ENCODE results near the gene TNFAIP1. TPM values are rescaled to one million over a fixed set of nuclear protein-coding genes. Genes with fewer than 3 reads are reported as not detected.

The TNFAIP1 gene
- total RNA-seq, 1 donor from 2014 or later: 85.9 TPM

DNA sequence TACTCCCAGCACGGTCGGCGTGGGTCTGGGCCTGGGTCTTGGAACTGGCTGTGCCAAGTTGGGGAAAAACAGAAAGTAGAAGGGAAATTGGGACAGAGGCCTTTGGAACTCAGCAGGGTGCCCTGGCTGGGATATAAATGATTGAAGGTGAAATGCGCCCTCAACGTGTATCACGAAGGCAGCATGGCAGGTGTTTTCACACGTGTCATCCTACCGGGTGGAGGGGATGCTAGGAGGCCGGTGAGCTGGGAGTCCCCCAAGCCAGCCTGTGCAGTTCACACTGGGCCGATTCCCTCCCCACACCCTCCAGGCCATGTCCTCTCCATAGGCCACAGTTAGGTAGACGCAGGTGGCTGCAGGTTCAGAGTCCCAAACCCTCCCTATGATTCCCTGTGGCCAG, 6.0 kb downstream of the TNFAIP1 start:
- TF ChIP-seq, protein P1, sequence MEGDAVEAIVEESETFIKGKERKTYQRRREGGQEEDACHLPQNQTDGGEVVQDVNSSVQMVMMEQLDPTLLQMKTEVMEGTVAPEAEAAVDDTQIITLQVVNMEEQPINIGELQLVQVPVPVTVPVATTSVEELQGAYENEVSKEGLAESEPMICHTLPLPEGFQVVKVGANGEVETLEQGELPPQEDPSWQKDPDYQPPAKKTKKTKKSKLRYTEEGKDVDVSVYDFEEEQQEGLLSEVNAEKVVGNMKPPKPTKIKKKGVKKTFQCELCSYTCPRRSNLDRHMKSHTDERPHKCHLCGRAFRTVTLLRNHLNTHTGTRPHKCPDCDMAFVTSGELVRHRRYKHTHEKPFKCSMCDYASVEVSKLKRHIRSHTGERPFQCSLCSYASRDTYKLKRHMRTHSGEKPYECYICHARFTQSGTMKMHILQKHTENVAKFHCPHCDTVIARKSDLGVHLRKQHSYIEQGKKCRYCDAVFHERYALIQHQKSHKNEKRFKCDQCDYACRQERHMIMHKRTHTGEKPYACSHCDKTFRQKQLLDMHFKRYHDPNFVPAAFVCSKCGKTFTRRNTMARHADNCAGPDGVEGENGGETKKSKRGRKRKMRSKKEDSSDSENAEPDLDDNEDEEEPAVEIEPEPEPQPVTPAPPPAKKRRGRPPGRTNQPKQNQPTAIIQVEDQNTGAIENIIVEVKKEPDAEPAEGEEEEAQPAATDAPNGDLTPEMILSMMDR (IDR thresholded peaks at IDR 0.05; ENCODE audit: insufficient read depth, low read length, poor library complexity, severe bottlenecking): no peak
- Histone ChIP-seq H3K27me3 (ENCODE audit: control insufficient read depth, insufficient read depth, low read length) (no peaks in the 10 kb centered on the region), H3K36me3 (ENCODE audit: control insufficient read depth, insufficient read depth, low read length) (peaks cover 4% of the 10 kb centered on the region), H3K4me3 (ENCODE audit: low read depth, low read length) (no peak overlapping the region)
- DNase-seq (ENCODE audit: low read depth): no peak

DNA sequence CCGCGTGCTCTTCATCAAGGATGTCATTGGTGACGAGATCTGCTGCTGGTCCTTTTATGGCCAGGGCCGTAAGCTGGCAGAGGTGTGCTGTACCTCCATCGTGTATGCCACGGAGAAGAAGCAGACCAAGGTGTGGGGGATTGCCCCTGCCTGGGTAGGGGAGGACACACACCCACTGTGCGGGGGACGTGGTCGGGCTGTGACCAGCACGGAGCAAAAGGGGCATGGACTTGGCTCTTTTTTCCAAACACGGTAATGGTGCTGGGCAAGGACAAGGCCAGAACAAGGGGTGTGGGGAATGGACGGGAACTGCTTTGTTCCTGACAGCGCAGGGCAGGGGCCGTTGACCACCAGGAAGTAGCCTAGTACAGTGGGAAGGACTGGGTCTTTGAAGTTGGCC, 6.8 kb downstream of the TNFAIP1 start:
- H3K36me3 ChIP-seq (ENCODE audit: control insufficient read depth, insufficient read depth, low read length): peaks cover 4% of the 10 kb centered on the region
- no peak for DNase-seq (ENCODE audit: low read depth)

DNA sequence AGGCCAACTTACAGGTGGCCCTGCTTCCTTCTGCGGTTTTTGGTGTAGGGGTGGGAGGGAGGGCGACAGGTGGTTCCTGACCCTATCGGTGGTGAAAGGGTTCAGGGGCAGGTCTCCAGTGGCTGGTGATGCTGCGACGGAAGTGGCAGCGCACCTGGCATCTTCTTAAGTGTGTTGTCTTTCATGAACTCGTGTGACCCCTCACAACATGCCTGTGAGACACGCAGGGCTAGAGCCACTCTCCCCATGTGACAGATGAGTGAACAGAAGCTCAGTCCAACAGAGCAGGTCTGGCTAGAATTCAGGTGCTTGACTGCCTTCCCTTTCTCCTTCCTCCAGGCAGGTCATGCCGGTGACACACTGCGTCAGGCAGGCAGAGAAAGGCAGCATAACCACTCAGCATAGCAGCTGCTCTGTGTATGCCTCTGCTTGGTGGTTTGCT, 8.0 kb downstream of the TNFAIP1 start:
- TF ChIP-seq, protein P1 (IDR thresholded peaks at IDR 0.05; ENCODE audit: insufficient read depth, low read length, poor library complexity, severe bottlenecking): no peak
- DNase-seq (ENCODE audit: low read depth): no peak
- no peaks in the 10 kb centered on the region for H3K27me3 ChIP-seq (ENCODE audit: control insufficient read depth, insufficient read depth, low read length)
- no peak overlapping the region for H3K4me3 ChIP-seq (ENCODE audit: low read depth, low read length)
- H3K36me3 ChIP-seq (ENCODE audit: control insufficient read depth, insufficient read depth, low read length): peaks cover 4% of the 10 kb centered on the region

More for the DNA sequence above, 6.8 kb downstream of the TNFAIP1 start:
- TF ChIP-seq, protein P1 (IDR thresholded peaks at IDR 0.05; ENCODE audit: insufficient read depth, low read length, poor library complexity, severe bottlenecking): no peak
- Histone ChIP-seq H3K4me3 (ENCODE audit: low read depth, low read length) (no peak overlapping the region), H3K27me3 (ENCODE audit: control insufficient read depth, insufficient read depth, low read length) (no peaks in the 10 kb centered on the region)

DNA sequence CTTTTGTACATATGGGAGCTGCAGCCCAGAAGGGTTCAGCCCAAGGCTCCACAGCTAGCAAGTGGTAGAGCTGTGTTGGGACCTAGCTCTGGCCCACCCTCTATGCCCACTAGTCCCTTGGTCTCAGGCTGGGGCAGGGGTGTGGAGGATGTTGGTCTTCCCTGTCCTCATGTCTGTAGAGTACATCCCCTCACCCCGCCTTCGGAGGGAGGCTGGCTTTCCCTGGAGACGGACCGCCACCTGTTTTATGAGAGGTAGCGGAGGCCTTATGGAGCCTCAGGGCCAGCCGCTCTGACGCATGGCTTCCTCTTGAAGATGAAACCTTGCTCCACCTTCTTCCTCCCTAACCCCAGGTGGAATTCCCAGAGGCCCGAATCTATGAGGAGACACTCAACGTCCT, 8.4 kb downstream of the TNFAIP1 start:
- H3K4me3 ChIP-seq (ENCODE audit: low read depth, low read length): no peak overlapping the region
- DNase-seq (ENCODE audit: low read depth): no peak
- H3K36me3 ChIP-seq (ENCODE audit: control insufficient read depth, insufficient read depth, low read length): peaks cover 6% of the 10 kb centered on the region
- TF ChIP-seq, protein P1 (IDR thresholded peaks at IDR 0.05; ENCODE audit: insufficient read depth, low read length, poor library complexity, severe bottlenecking): no peak
- H3K27me3 ChIP-seq (ENCODE audit: control insufficient read depth, insufficient read depth, low read length): no peaks in the 10 kb centered on the region

DNA sequence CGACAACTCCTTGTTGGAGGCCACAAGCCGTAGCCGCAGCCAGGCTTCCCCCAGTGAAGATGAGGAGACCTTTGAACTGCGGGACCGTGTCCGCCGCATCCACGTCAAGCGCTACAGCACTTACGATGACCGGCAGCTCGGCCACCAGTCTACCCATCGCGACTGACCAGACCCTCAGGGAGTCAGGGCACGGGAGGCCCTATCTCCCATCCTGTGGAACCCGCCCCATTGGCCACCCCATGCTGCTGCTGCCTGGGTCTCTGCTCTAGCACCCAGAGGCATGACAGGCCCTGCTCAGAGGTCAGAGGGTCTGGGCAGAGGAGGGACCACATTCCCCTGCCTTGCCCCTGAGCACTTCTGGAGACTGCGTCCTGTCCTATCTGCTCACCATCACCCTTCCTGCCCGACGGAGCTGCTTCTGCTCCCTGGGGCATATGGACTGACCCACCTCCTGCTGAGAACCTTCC, 8.9 kb downstream of the TNFAIP1 start:
- H3K4me3 ChIP-seq (ENCODE audit: low read depth, low read length): no peak overlapping the region
- peaks cover 6% of the 10 kb centered on the region for H3K36me3 ChIP-seq (ENCODE audit: control insufficient read depth, insufficient read depth, low read length)
- TF ChIP-seq, protein P1 (IDR thresholded peaks at IDR 0.05; ENCODE audit: insufficient read depth, low read length, poor library complexity, severe bottlenecking): no peak
- no peak for DNase-seq (ENCODE audit: low read depth)
- H3K27me3 ChIP-seq (ENCODE audit: control insufficient read depth, insufficient read depth, low read length): no peaks in the 10 kb centered on the region
